GM12872 (cell line): ENCODE measurements around the gene PPP1R7.

ENCODE experiments used
- TF ChIP-seq, protein P1 (sequence below): IDR thresholded peaks from 3 replicates; pipeline ENCODE4 v1.5.1; 2011; ENCODE audit warnings: low read depth, mild to moderate bottlenecking, low read length, moderate library complexity; ENCODE audit not compliant: insufficient read depth

PPP1R7 gene

DNA sequence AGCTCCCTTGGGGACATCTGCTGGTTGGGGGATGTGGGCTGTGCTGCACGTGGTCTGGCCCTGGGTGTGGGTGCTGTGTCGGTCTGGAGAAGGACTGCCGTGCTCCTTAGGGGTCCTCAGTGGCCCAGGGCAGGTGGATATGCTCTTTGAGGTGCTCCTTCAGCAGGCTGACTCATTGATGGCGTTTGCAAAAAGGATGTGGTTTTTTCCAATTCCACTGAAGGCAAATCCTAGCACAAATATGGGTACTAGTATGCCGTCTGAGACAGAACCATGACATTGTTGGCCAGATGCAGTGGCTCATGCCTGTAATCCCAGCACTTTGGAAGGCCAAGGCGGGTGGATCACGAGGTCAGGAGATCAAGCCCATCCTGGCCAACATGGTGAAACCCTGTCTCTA is 3.3 kb downstream of the PPP1R7 start:
- TF ChIP-seq, protein P1, sequence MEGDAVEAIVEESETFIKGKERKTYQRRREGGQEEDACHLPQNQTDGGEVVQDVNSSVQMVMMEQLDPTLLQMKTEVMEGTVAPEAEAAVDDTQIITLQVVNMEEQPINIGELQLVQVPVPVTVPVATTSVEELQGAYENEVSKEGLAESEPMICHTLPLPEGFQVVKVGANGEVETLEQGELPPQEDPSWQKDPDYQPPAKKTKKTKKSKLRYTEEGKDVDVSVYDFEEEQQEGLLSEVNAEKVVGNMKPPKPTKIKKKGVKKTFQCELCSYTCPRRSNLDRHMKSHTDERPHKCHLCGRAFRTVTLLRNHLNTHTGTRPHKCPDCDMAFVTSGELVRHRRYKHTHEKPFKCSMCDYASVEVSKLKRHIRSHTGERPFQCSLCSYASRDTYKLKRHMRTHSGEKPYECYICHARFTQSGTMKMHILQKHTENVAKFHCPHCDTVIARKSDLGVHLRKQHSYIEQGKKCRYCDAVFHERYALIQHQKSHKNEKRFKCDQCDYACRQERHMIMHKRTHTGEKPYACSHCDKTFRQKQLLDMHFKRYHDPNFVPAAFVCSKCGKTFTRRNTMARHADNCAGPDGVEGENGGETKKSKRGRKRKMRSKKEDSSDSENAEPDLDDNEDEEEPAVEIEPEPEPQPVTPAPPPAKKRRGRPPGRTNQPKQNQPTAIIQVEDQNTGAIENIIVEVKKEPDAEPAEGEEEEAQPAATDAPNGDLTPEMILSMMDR: no peak

DNA sequence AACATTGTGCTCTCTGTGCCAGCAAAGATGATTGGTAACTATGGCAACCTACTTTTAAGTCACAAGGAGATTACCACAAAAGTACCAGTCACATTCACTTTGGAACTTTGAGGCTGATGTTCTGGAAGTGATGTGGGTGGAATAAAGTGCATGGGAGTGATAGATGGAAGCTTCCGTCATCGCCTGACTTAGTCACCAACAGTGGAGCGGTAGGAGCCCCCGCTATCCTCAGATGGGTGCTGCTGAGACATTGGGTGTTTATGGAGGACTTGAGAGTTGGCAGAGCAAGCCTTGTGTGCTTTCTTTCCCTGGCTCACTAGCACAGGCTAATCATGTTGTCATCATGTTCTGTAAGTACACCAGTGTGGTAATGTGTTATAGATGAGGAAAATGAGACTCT is 4.6 kb downstream of the PPP1R7 start:
- TF ChIP-seq, protein P1: no peak

DNA sequence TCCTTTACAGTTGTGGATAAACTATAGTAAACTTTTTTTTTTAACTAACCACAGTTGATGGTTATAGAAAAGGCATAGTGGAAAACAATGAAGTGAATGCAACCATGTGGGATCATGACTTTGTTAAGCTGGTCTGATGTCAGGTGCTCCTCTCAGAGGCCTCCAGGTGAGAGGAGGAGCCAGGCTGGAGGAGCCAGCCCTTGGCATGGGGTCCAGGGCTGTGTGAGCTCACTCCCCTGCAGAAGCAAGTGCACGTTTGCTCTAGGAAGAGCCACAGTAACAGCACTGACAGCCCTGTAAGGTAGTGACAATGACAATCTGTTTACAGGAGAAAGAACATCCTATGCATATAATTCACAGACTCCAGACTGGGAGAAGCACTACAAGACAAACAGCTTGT is 5.7 kb downstream of the PPP1R7 start:
- TF ChIP-seq, protein P1: no peak

DNA sequence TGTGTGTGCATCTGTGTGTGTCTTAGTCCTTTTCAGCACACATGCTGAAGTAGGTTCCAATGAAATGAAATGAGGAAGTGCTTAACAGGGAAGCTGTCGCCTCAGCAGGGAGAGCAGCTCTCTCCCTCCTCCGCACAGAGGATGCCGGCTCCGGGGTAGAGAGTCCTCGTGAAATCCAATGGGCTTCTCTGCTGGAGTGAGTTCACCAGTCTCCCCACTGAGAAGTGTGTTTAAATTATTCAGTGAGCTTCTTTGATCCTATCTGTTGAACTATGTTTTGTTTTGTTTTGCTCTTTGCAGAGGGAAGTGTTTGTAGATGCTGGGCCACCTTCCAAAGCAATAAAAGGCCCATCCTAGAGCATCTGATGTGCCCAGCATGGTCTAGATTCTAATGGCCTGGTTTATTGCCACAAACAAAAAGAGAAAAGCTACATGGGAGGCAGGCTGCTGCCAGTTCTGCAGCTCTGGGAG is 6.7 kb downstream of the PPP1R7 start:
- TF ChIP-seq, protein P1: no peak

DNA sequence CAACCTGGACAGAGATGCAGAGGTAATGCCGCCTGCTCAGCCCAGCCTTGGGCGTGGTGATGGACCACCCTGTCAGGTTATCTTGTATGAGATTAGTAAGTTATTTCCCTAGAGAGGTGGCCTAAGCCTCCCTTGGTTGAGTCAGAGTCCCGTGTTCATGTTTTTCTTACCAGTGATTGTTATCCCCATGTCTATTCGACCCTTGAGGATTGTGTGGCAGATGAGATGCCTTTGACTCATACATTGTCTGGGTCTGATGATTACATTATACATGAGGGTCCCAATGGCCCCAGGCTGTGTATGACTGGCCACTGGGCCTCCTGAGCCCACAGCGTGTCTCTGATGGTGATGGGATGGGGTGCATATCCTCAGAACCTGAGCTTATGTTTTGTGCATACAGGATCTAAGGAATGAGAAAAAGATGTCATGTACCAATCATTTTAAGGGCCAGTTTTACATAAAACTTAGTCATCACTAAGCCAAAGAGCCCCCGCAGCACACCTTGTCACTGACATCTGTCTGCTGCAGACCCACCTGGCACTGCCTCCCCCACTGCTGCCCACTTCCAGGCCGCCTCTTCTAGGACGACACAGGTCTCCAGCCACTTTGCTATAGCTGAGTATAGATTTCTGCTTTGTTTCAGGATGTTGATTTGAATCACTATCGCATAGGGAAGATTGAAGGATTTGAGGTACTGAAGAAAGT is 7.7 kb downstream of the PPP1R7 start:
- TF ChIP-seq, protein P1: no peak

DNA sequence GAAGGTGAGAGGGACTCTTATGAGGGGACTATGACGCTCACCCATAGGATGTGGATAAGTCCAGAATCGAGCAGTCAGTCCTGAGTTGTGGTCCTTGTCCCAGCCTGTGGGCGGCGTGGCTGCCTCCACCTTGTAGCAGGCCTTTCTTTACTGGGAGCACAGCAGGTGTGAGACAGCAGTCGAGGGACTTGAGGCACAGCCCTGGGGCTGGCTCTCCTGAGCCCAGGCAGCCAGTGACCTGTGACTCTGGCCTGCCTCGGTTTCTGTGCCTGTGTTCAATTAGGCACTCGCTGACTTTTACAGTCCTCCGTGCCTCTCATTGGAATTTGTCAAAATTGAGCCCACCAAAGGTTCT is 8.3 kb downstream of the PPP1R7 start:
- TF ChIP-seq, protein P1: no peak

DNA sequence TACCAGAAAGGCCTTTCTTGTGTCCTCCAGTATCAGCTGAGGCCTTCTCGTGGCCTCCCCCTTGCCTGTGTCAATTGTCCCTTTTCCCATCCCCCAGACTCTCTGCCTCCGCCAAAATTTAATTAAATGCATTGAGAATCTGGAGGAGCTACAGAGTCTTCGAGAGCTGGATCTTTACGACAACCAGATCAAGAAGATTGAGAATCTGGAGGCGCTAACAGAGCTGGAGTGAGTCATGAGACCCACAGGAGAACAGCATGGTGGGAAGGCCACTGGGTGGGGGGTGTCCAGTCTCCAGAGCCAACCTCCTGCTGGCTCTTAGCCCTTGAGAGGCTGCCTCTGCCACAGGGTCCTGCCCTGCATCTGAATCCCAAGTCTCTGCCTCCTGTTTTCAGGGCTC is 8.8 kb downstream of the PPP1R7 start:
- TF ChIP-seq, protein P1: no peak
